IMR-90 (cell line): ENCODE measurements around the gene TBC1D22B. TPM values are rescaled to one million over a fixed set of nuclear protein-coding genes. Genes with fewer than 3 reads are reported as not detected.
A peak's percentile ranks its signal among the peaks of the same experiment; 100 is the strongest.

Experiments used
- ATAC-seq: fragments of 200-7000 bp; cut with Tn5 transposase; 2 replicates; pipeline ENCODE4 v1.9.1; 2020; ENCODE audit warnings: low read depth, mild to moderate bottlenecking, moderate library complexity
- BruUV-seq: library from RNA; stranded (reverse); fragments of 400-500 nt; replicated peaks from 2 replicates; lab custom pipeline; 2021; lab: Mats Ljungman, UMichigan
- CTCF ChIA-PET: fragments of 300-600 bp; formaldehyde crosslinking; extraction: SDS; loops from one replicate; lab custom pipeline; 2021; ENCODE audit warnings: antibody characterized with exemption; lab: Yijun Ruan, JAX
- POLR2A ChIA-PET: fragments of 300-600 bp; sonication (Branson Sonifier 250); formaldehyde crosslinking; loops from one replicate; lab custom pipeline; 2022; ENCODE audit warnings: antibody characterized with exemption; ENCODE audit not compliant: unreplicated experiment; lab: Charles Lee
- DNase-seq: peaks from one replicate; pipeline ENCODE4 v3.0.0; 2013
- H2AFZ ChIP-seq: replicated peaks from 2 replicates; pipeline ENCODE3; 2013; ENCODE audit warnings: low read length, mild to moderate bottlenecking; ENCODE audit not compliant: poor library complexity
- H2AK5ac ChIP-seq: 2 replicates; pipeline ENCODE4 v1.6.1; 2013; ENCODE audit warnings: low read depth, low read length, inconsistent platforms
- H2AK9ac ChIP-seq: replicated peaks from 2 replicates; pipeline ENCODE3; 2013; ENCODE audit warnings: mild to moderate bottlenecking, low read depth, low read length, moderate library complexity; ENCODE audit not compliant: poor library complexity
- H2BK120ac ChIP-seq: 2 replicates; pipeline ENCODE4 v1.6.1; 2013; ENCODE audit warnings: low read depth, low read length, inconsistent platforms
- H2BK15ac ChIP-seq: 3 replicates; pipeline ENCODE4 v1.6.1; 2013; ENCODE audit warnings: low read depth, low read length, inconsistent platforms
- H2BK20ac ChIP-seq: 2 replicates; pipeline ENCODE4 v1.6.1; 2013; ENCODE audit warnings: low read depth, mild to moderate bottlenecking, inconsistent platforms, low read length, moderate library complexity
- H2BK5ac ChIP-seq: 2 replicates; pipeline ENCODE4 v1.6.1; 2013; ENCODE audit warnings: mild to moderate bottlenecking, low read depth, low read length, inconsistent platforms; ENCODE audit not compliant: poor library complexity, severe bottlenecking
- H3K14ac ChIP-seq: replicated peaks from 2 replicates; pipeline ENCODE4 v1.6.1; 2013; ENCODE audit warnings: low read depth, low read length, inconsistent platforms
- H3K18ac ChIP-seq: 2 replicates; pipeline ENCODE4 v1.6.1; 2013; ENCODE audit warnings: low read depth, low read length, control low read depth
- H3K23ac ChIP-seq: 2 replicates; pipeline ENCODE4 v1.6.1; 2013; ENCODE audit warnings: low read depth, low read length, inconsistent platforms
- H3K27ac ChIP-seq: 2 replicates; pipeline ENCODE4 v1.5.1; 2013; ENCODE audit warnings: mild to moderate bottlenecking, control low read depth, low read length; ENCODE audit not compliant: insufficient read depth
- H3K27me3 ChIP-seq: 2 replicates; pipeline ENCODE4 v1.6.1; 2013; ENCODE audit warnings: low read length; ENCODE audit not compliant: control insufficient read depth, insufficient read depth
- H3K36me3 ChIP-seq: 2 replicates; pipeline ENCODE4 v1.6.1; 2013; ENCODE audit warnings: low read length, mixed read lengths; ENCODE audit not compliant: control insufficient read depth, insufficient read depth
- H3K4ac ChIP-seq: 2 replicates; pipeline ENCODE4 v1.6.1; 2013; ENCODE audit warnings: low read depth, low read length, inconsistent platforms
- H3K4me1 ChIP-seq: 2 replicates; pipeline ENCODE4 v1.6.1; 2013; ENCODE audit warnings: low read length, mixed read lengths; ENCODE audit not compliant: control insufficient read depth, insufficient read depth
- H3K4me2 ChIP-seq: 2 replicates; pipeline ENCODE4 v1.6.1; 2013; ENCODE audit warnings: low read depth, mild to moderate bottlenecking, control low read depth, low read length, moderate library complexity
- H3K4me3 ChIP-seq: 2 replicates; pipeline ENCODE4 v1.5.1; 2013; ENCODE audit warnings: low read depth, mild to moderate bottlenecking, control low read depth, low read length, moderate library complexity; ENCODE audit not compliant: insufficient read depth
- H3K56ac ChIP-seq: 2 replicates; pipeline ENCODE4 v1.6.1; 2013; ENCODE audit warnings: low read length, inconsistent platforms; ENCODE audit not compliant: insufficient read depth; ENCODE audit errors: extremely low read depth
- H3K79me1 ChIP-seq, 2 experiments: 2 replicates each; pipeline ENCODE4 v1.6.1; 2013; ENCODE audit warnings: low read length in 2 of 2, inconsistent platforms in 1 of 2, low read depth in 1 of 2
- H3K9ac ChIP-seq: 2 replicates; pipeline ENCODE4 v1.6.1; 2013; ENCODE audit warnings: low read depth, low read length, control low read depth
- H3K9me1 ChIP-seq: 2 replicates; pipeline ENCODE4 v1.6.1; 2013; ENCODE audit warnings: low read length, inconsistent platforms; ENCODE audit not compliant: insufficient read depth
- H3K9me3 ChIP-seq: 2 replicates; pipeline ENCODE4 v1.6.1; 2013; ENCODE audit warnings: low read length; ENCODE audit not compliant: control insufficient read depth, insufficient read depth
- H4K20me1 ChIP-seq: 2 replicates; pipeline ENCODE4 v1.6.1; 2013; ENCODE audit warnings: low read length, inconsistent platforms; ENCODE audit not compliant: insufficient read depth
- H4K5ac ChIP-seq: 2 replicates; pipeline ENCODE4 v1.6.1; 2013; ENCODE audit warnings: mild to moderate bottlenecking, low read depth, low read length, control low read depth
- H4K8ac ChIP-seq, 2 experiments: 2 replicates each; pipeline ENCODE4 v1.6.1; 2013; ENCODE audit warnings: low read depth in 2 of 2, low read length in 2 of 2, control low read depth in 1 of 2, inconsistent platforms in 1 of 2
- H4K91ac ChIP-seq: 2 replicates; pipeline ENCODE4 v1.6.1; 2013; ENCODE audit warnings: low read depth, low read length, inconsistent platforms; ENCODE audit not compliant: insufficient read depth
- BHLHE40 ChIP-seq: fragments of 150-350 bp; IDR thresholded peaks from 2 replicates; pipeline ENCODE4 v1.6.1; 2016; ENCODE audit warnings: mild to moderate bottlenecking, low read depth, low read length
- MAFK ChIP-seq: IDR thresholded peaks from 2 replicates; pipeline ENCODE4 v1.6.1; 2012; ENCODE audit warnings: low read depth, low read length, improper control_type of control experiment
- NFE2L2 ChIP-seq: fragments of 150-350 bp; IDR thresholded peaks from 2 replicates; pipeline ENCODE4 v1.6.1; 2016; ENCODE audit warnings: low read depth, mild to moderate bottlenecking, low read length
- RCOR1 ChIP-seq: IDR thresholded peaks from 2 replicates; pipeline ENCODE4 v1.6.1; 2012; ENCODE audit warnings: mild to moderate bottlenecking, low read length, improper control_type of control experiment; ENCODE audit not compliant: insufficient replicate concordance
- SMC3 ChIP-seq: fragments of 150-350 bp; IDR thresholded peaks from 2 replicates; pipeline ENCODE4 v1.6.1; 2016; ENCODE audit warnings: low read depth, mild to moderate bottlenecking, antibody characterized with exemption, low read length, moderate library complexity
- dilution Hi-C: fragments of 300-500 bp; cut with HindIII; formaldehyde crosslinking; loops from one replicate; pipeline ENCODE4 v1.14.3; 2018; ENCODE audit warnings: low sequenced_read_pairs; ENCODE audit not compliant: unreplicated experiment
- in situ Hi-C: fragments of 300-500 bp; cut with MboI; formaldehyde crosslinking; loops from 3 replicates; pipeline ENCODE4 v1.14.3; 2019; ENCODE audit warnings: low sequenced_read_pairs, inconsistent platforms, mixed read lengths
- intact Hi-C: fragments of 100-400 bp; cut with micrococcal nuclease; formaldehyde crosslinking; loops from 2 replicates; pipeline ENCODE4 v1.10.0; 2022
- polyA plus RNA-seq, 3 experiments: library from polyadenylated mRNA; depleted of rRNA; stranded (reverse); fragments of >200 nt; gene quantifications; 2 replicates each; pipeline ENCODE4 v1.2.3, GENCODE V29; 2012; ENCODE audit warnings: low replicate concordance in 1 of 3
- total RNA-seq: library from RNA; depleted of rRNA; stranded (reverse); fragments of >200 nt; gene quantifications from 2 replicates; pipeline ENCODE4 v1.2.3, GENCODE V29; 2012

TBC1D22B gene
- total and polyA plus RNA-seq, 2 of the 4 experiments (the other 2 are of a cell fraction): 6.6 to 7.5 TPM

GRCh38 chr6:37222992-37223391 lies 34.6 kb upstream of the TBC1D22B start:
- Histone ChIP-seq H3K79me1 (no peaks in the 10 kb centered on the region), H3K23ac (no peak overlapping the region), H4K5ac (no peak overlapping the region), H2BK120ac (no peak overlapping the region), H2BK15ac (no peak overlapping the region), H4K8ac (no peak overlapping the region), H2AK5ac (no peak overlapping the region), H3K9me1 (peaks cover 5% of the 10 kb centered on the region; the same call in 1 of the 2 replicates), H3K27me3 (no peaks in the 10 kb centered on the region), H3K4me1 (0 out of 2 replicates have a peak, but pooled peaks cover 2% of the 10 kb centered on the region), H4K91ac (no peak overlapping the region), H3K14ac (no peak overlapping the region), H3K4ac (no peak overlapping the region), H3K36me3 (no peaks in the 10 kb centered on the region), H3K18ac (no peak overlapping the region), H2AK9ac (no peak overlapping the region), H3K9me3 (no peaks in the 10 kb centered on the region), H3K9ac (no peak overlapping the region), H3K4me2 (peak overlapping the region; percentile 86; the same call in 1 of the 2 replicates), H2BK5ac (no peak overlapping the region), H2BK20ac (no peak overlapping the region), H2AFZ (no peak overlapping the region), H3K27ac (no peak overlapping the region), H4K20me1 (no peaks in the 10 kb centered on the region), H3K4me3 (peak overlapping the region; percentile 65; the same call in 1 of the 2 replicates), H3K56ac (no peak overlapping the region)
- TF ChIP-seq NFE2L2: no peak
- no peak for TF ChIP-seq BHLHE40
- no peak for TF ChIP-seq MAFK
- TF ChIP-seq RCOR1: no peak
- TF ChIP-seq SMC3: no peak
- ChIA-PET POLR2A (no interaction called here), CTCF (interaction anchor here (1.4 kb wide), 1 partner anchor 205 kb away, joined by 3 read pairs; no protein-coding TSS in a partner anchor)
- ATAC-seq: no peak
- DNase-seq: no peak
- dilution Hi-C loops: no loop called here
- intact Hi-C loops: loop anchor here (1.0 kb wide), 1 partner anchor 35 kb away; the partner anchor contains the start of gene TMEM217
- in situ Hi-C loops: no loop called here
- BruUV-seq: no TSS peak
